Liver (tissue), 9 donors: Measurements from ENCODE around the gene PTHLH. TPM values are rescaled to one million over a fixed set of nuclear protein-coding genes. Genes with fewer than 3 reads are reported as not detected.

ENCODE experiments used
- DNase-seq: peaks from one replicate; pipeline ENCODE4 v3.0.0-alpha.2; 2017; ENCODE audit warnings: low spot score
- H3K27ac ChIP-seq, 2 donors: one replicate each; pipeline ENCODE4 v1.7.0; 2013; ENCODE audit warnings: inconsistent platforms in 2 of 2, low read length in 2 of 2, control low read depth in 1 of 2, low read depth in 1 of 2, mild to moderate bottlenecking in 1 of 2
- H3K27me3 ChIP-seq, 4 donors: one replicate each; pipeline versions ENCODE4 v1.6.1 to v1.7.0; 2013; ENCODE audit warnings: low read length in 3 of 4, inconsistent platforms in 1 of 4, mild to moderate bottlenecking in 1 of 4, moderate library complexity in 1 of 4; ENCODE audit not compliant: control insufficient read depth in 4 of 4, insufficient read depth in 4 of 4
- H3K36me3 ChIP-seq, 4 donors: one replicate each; pipeline versions ENCODE4 v1.6.1 to v1.7.0; 2013; ENCODE audit warnings: low read length in 3 of 4, mild to moderate bottlenecking in 3 of 4, low read depth in 1 of 4, moderate library complexity in 1 of 4; ENCODE audit not compliant: control insufficient read depth in 4 of 4, insufficient read depth in 3 of 4
- H3K4me1 ChIP-seq, 4 donors: one replicate each; pipeline versions ENCODE4 v1.6.1 to v1.7.0; 2013; ENCODE audit warnings: low read length in 3 of 4, mild to moderate bottlenecking in 3 of 4, moderate library complexity in 1 of 4; ENCODE audit not compliant: control insufficient read depth in 4 of 4, insufficient read depth in 4 of 4
- H3K4me3 ChIP-seq, 3 donors: one replicate each; pipeline versions ENCODE4 v1.6.1 to v1.7.0; 2013; ENCODE audit warnings: low read length in 3 of 3, control low read depth in 1 of 3, low read depth in 1 of 3, mild to moderate bottlenecking in 1 of 3
- H3K9ac ChIP-seq, 2 donors: one replicate each; pipeline ENCODE4 v1.7.0; 2013; ENCODE audit warnings: low read length in 2 of 2, mild to moderate bottlenecking in 2 of 2, moderate library complexity in 2 of 2, control low read depth in 1 of 2, low read depth in 1 of 2
- H3K9me3 ChIP-seq, 4 donors: one replicate each; pipeline versions ENCODE4 v1.6.1 to v1.7.0; 2013; ENCODE audit warnings: low read length in 3 of 4; ENCODE audit not compliant: control insufficient read depth in 4 of 4
- EGR1 ChIP-seq, 2 donors: IDR thresholded peaks; 2 replicates each; pipeline ENCODE4 v1.6.1; 2016 to 2018; ENCODE audit warnings: antibody characterized with exemption in 2 of 2, low read depth in 2 of 2
- GABPA ChIP-seq, 2 donors: IDR thresholded peaks in 1 of 2; conservative IDR thresholded peaks in 1 of 2; 2 replicates each; pipeline ENCODE4 v1.6.1; 2016; ENCODE audit warnings: antibody characterized with exemption in 2 of 2, mild to moderate bottlenecking in 1 of 2, moderate library complexity in 1 of 2
- HNF4A ChIP-seq, 2 donors: conservative IDR thresholded peaks; 2 replicates each; pipeline ENCODE4 v1.6.1; 2016; ENCODE audit warnings: antibody characterized with exemption in 2 of 2, mild to moderate bottlenecking in 2 of 2
- HNF4G ChIP-seq: IDR thresholded peaks from 2 replicates; pipeline ENCODE4 v1.6.1; 2016; ENCODE audit warnings: antibody characterized with exemption
- JUND ChIP-seq, 2 donors: IDR thresholded peaks; 2 replicates each; pipeline ENCODE4 v1.6.1; 2016; ENCODE audit warnings: antibody characterized with exemption in 2 of 2
- NR2F2 ChIP-seq: IDR thresholded peaks from 2 replicates; pipeline ENCODE4 v1.6.1; 2016; ENCODE audit warnings: antibody characterized with exemption
- RAD21 ChIP-seq, 2 donors: IDR thresholded peaks; 2 replicates each; pipeline ENCODE4 v1.6.1; 2016; ENCODE audit warnings: antibody characterized with exemption in 2 of 2, mild to moderate bottlenecking in 2 of 2
- RXRA ChIP-seq, 2 donors: IDR thresholded peaks; 2 replicates each; pipeline ENCODE4 v1.6.1; 2017 to 2018; ENCODE audit warnings: antibody characterized with exemption in 2 of 2, mild to moderate bottlenecking in 1 of 2
- SP1 ChIP-seq: IDR thresholded peaks from 2 replicates; pipeline ENCODE4 v1.6.1; 2018; ENCODE audit warnings: antibody characterized with exemption, mild to moderate bottlenecking
- TAF1 ChIP-seq: conservative IDR thresholded peaks from 2 replicates; pipeline ENCODE4 v1.6.1; 2016; ENCODE audit warnings: antibody characterized with exemption, mild to moderate bottlenecking
- WGBS: extraction: QIAGEN DNeasy Blood & Tissue Kit; methylation state at CpG from one replicate; pipeline ENCODE4 v1.1.7; 2013; 5-methylcytosine and 5-hydroxymethylcytosine counted together
- polyA plus RNA-seq, 2 donors: library from polyadenylated mRNA; stranded (reverse) in 1 of 2; unstranded in 1 of 2; fragments of 200-250 nt in 1 of 2; fragments of >200 nt in 1 of 2; fragmentation: Nextera tagmentation in 1 of 2; extraction: Ambion mirVana in 1 of 2; gene quantifications; one replicate each; pipeline versions ENCODE4 v1.2.1 to v1.2.3, GENCODE V29; 2013 to 2015
- total RNA-seq, 2 donors: library from RNA; depleted of rRNA; stranded (reverse); fragments of >200 nt; gene quantifications; one replicate each; pipeline ENCODE4 v1.2.3, GENCODE V29; 2014
- TF ChIP-seq, protein P1 (sequence below): IDR thresholded peaks from 2 replicates; pipeline ENCODE4 v1.6.1; 2016; ENCODE audit warnings: antibody characterized with exemption
- TF ChIP-seq, protein P2 (sequence below): IDR thresholded peaks from 2 replicates; pipeline ENCODE4 v1.6.1; 2016; ENCODE audit warnings: antibody characterized with exemption
- TF ChIP-seq, protein P3 (sequence below): IDR thresholded peaks from 2 replicates; pipeline ENCODE4 v1.6.1; 2016; ENCODE audit warnings: antibody characterized with exemption, mild to moderate bottlenecking
- TF ChIP-seq, protein P4 (sequence below): IDR thresholded peaks from 2 replicates; pipeline ENCODE4 v1.6.1; 2016; ENCODE audit warnings: antibody characterized with exemption
- TF ChIP-seq, protein P5 (sequence below): fragments of 150-350 bp; IDR thresholded peaks from 2 replicates; pipeline ENCODE4 v1.5.1; 2017; ENCODE audit warnings: improper control_type of control experiment, low read depth, low read length; ENCODE audit not compliant: missing input control
- donor health status: healthy.
- donor health status: healthy.
- donor health status: healthy.
- donor health status: healthy.
- donor health status: healthy.

PTHLH gene
- total RNA-seq (not detected), polyA plus RNA-seq (not detected)

DNA sequence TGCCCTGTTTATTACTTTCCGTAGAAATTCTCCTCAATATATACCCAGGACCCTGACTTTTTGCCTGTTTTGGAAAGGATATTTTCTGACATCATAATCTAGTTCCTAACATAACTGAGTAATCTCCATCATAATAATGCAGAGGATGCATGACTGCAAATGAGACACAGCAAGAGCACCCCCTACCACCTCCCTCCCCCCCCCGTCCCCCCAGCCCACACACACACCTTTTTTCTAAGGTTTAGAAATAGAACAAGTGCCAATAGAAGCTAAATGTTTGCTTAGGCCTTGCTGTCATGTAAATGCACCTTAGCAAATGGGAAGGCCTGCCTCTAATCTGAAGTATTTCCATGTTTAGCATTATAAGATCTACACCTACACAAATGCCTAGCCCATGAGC lies at the start of gene PTHLH:
Gene PTHLH, minus strand, starts transcription at position 13 of the 400 bp plus-strand sequence. CDS start 3,239 bp downstream, outside the sequence.
- H3K9me3 ChIP-seq, result peaks cover 0 to 3% (median 0%) of the 10 kb centered on the region in 4 donors
- H3K36me3 ChIP-seq, result no peaks in the 10 kb centered on the region
- TF ChIP-seq SP1, result no peak
- TF ChIP-seq RAD21 (IDR thresholded peaks at IDR 0.05), result no peak
- TF ChIP-seq HNF4G, result no peak
- TF ChIP-seq, protein P1, sequence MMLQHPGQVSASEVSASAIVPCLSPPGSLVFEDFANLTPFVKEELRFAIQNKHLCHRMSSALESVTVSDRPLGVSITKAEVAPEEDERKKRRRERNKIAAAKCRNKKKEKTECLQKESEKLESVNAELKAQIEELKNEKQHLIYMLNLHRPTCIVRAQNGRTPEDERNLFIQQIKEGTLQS, result no peak
- TF ChIP-seq EGR1 (IDR thresholded peaks at IDR 0.05; ENCODE audit: low read depth in 2 of 2), result no peak
- TF ChIP-seq, protein P2, sequence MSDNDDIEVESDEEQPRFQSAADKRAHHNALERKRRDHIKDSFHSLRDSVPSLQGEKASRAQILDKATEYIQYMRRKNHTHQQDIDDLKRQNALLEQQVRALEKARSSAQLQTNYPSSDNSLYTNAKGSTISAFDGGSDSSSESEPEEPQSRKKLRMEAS, result no peak
- no peak for TF ChIP-seq RXRA (IDR thresholded peaks at IDR 0.05)
- TF ChIP-seq, protein P3, sequence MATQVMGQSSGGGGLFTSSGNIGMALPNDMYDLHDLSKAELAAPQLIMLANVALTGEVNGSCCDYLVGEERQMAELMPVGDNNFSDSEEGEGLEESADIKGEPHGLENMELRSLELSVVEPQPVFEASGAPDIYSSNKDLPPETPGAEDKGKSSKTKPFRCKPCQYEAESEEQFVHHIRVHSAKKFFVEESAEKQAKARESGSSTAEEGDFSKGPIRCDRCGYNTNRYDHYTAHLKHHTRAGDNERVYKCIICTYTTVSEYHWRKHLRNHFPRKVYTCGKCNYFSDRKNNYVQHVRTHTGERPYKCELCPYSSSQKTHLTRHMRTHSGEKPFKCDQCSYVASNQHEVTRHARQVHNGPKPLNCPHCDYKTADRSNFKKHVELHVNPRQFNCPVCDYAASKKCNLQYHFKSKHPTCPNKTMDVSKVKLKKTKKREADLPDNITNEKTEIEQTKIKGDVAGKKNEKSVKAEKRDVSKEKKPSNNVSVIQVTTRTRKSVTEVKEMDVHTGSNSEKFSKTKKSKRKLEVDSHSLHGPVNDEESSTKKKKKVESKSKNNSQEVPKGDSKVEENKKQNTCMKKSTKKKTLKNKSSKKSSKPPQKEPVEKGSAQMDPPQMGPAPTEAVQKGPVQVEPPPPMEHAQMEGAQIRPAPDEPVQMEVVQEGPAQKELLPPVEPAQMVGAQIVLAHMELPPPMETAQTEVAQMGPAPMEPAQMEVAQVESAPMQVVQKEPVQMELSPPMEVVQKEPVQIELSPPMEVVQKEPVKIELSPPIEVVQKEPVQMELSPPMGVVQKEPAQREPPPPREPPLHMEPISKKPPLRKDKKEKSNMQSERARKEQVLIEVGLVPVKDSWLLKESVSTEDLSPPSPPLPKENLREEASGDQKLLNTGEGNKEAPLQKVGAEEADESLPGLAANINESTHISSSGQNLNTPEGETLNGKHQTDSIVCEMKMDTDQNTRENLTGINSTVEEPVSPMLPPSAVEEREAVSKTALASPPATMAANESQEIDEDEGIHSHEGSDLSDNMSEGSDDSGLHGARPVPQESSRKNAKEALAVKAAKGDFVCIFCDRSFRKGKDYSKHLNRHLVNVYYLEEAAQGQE, result no peak
- TF ChIP-seq TAF1, result no peak
- TF ChIP-seq HNF4A (conservative IDR thresholded peaks at IDR 0.05), result no peak
- TF ChIP-seq NR2F2, result no peak
- no peak for TF ChIP-seq GABPA (IDR thresholded peaks at IDR 0.05 in 1 of 2, conservative IDR thresholded peaks at IDR 0.05 in 1 of 2)
- TF ChIP-seq, protein P4, sequence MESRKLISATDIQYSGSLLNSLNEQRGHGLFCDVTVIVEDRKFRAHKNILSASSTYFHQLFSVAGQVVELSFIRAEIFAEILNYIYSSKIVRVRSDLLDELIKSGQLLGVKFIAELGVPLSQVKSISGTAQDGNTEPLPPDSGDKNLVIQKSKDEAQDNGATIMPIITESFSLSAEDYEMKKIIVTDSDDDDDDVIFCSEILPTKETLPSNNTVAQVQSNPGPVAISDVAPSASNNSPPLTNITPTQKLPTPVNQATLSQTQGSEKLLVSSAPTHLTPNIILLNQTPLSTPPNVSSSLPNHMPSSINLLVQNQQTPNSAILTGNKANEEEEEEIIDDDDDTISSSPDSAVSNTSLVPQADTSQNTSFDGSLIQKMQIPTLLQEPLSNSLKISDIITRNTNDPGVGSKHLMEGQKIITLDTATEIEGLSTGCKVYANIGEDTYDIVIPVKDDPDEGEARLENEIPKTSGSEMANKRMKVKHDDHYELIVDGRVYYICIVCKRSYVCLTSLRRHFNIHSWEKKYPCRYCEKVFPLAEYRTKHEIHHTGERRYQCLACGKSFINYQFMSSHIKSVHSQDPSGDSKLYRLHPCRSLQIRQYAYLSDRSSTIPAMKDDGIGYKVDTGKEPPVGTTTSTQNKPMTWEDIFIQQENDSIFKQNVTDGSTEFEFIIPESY, result no peak
- TF ChIP-seq, protein P5, sequence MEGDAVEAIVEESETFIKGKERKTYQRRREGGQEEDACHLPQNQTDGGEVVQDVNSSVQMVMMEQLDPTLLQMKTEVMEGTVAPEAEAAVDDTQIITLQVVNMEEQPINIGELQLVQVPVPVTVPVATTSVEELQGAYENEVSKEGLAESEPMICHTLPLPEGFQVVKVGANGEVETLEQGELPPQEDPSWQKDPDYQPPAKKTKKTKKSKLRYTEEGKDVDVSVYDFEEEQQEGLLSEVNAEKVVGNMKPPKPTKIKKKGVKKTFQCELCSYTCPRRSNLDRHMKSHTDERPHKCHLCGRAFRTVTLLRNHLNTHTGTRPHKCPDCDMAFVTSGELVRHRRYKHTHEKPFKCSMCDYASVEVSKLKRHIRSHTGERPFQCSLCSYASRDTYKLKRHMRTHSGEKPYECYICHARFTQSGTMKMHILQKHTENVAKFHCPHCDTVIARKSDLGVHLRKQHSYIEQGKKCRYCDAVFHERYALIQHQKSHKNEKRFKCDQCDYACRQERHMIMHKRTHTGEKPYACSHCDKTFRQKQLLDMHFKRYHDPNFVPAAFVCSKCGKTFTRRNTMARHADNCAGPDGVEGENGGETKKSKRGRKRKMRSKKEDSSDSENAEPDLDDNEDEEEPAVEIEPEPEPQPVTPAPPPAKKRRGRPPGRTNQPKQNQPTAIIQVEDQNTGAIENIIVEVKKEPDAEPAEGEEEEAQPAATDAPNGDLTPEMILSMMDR, result no peak
- peaks cover 13 to 44% (median 32%) of the 10 kb centered on the region in 4 donors for H3K4me1 ChIP-seq
- no peak within 1 kb of the TSS for H3K9ac ChIP-seq
- DNase-seq, result no peak
- H3K27me3 ChIP-seq, result peaks cover 5 to 27% (median 21%) of the 10 kb centered on the region in 4 donors
- 53% methylated on average over 2 of the region's 2 CpGs for WGBS
- H3K4me3 ChIP-seq, result no peak within 1 kb of the TSS
- H3K27ac ChIP-seq, result no peak within 1 kb of the TSS

DNA sequence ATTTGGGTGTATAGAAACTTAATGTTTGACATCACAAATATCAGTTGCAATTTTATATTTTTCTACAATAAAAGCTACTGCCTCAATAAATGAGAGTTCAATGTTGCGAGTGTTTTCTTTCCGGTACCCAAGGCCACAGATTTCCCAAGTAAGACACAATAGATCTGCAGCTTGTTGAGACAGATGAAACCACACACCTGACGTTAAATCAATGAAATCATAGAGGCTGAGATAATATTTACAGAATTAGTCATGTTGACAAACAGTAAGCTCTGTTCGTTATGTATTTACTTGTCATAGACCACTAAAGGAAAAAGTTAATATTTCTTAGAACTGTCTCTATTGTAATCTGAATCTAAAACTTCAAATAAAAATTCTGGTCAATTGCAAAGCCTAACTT lies 49.2 kb upstream of the PTHLH start:
- Histone ChIP-seq H3K27ac (no peak overlapping the region), H3K9ac (no peak overlapping the region), H3K4me3 (no peak overlapping the region), H3K4me1 (no peaks in the 10 kb centered on the region), H3K36me3 (no peaks in the 10 kb centered on the region), H3K27me3 (no peaks in the 10 kb centered on the region), H3K9me3 (no peaks in the 10 kb centered on the region)
- TF ChIP-seq RAD21 (IDR thresholded peaks at IDR 0.05), result no peak
- TF ChIP-seq TAF1, result no peak
- TF ChIP-seq EGR1 (IDR thresholded peaks at IDR 0.05; ENCODE audit: low read depth in 2 of 2), result no peak
- TF ChIP-seq, protein P1, result no peak
- TF ChIP-seq, protein P2, result no peak
- TF ChIP-seq JUND (IDR thresholded peaks at IDR 0.05), result no peak
- no peak for TF ChIP-seq RXRA (IDR thresholded peaks at IDR 0.05)
- WGBS, result 63% methylated on average over 4 of the region's 4 CpGs
- no peak for DNase-seq
